DMS79 treated with DMSO at 0.1 percent for 48 hours (cell line): ENCODE measurements around the gene TOPAZ1.

Source experiments
- DNase-seq: peaks from one replicate; lab custom pipeline; 2025; lab: John Stamatoyannopoulos, UW

TOPAZ1 gene

DNA sequence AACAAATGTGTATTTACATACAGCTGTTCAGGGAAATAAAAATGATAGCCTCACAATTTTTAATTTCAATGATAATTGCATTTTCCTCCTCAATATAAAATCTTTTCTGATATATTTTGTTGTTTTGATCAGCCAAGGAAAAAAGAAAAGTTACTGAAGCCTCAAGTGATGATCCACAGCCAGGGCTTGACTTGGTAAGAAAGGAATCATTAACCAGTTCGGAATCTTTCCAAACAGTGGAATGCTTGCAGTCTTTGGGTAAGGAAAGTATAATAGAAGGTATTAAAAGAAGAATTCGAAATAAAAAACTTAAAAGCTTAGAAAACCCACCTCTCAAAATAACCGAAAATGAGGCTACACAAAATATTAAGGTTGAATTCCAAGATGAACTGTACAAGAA is 1.0 kb downstream of the TOPAZ1 start:
- DNase-seq: no peak

DNA sequence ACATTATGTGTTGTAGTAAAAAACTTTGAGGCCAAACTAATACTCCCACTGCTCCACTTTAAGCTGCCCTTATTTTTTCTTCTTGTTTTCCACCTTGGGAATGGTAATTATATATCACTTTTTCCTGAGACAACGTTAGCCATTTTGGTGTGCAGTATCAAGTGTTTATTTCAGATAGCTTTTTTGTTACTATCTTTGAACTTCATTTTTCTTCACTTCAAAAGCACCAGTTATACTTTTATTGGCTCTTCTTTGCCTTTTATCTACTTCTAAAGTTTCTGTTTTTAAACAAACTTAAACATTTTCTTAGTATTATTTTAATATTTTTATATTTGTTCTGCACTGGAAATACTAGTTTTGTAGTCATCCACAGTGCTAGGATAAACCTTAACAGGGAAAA is 6.5 kb downstream of the TOPAZ1 start:
- no peak for DNase-seq

DNA sequence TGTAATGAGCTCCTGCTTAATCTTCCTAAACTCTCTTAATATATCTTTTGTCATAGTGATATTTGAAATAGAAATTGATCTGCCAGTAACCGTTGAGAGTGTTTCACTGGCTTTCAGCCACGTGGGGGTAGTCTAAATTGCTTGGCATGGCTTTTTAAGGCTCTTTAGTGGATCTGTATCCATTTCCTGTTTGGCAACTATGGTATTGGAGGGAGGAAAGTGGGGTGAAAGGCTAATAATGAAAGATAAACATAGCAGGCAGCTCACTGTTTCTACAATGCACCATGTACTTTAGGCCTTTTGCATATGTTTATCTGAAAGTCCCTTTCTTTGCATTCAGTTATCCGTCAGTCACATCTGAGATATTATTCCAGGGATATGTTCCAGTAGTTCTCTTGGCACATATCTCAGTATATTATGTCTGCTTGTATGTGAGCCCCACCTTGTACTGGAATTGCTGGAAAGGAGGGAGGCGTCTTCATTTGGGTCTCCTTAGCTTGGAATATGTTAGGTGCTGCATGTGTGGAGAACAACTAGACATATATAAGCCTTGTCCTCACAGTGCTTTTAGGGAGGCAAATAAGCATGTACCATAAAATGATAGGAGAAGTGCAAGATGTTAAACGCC is 10.8 kb downstream of the TOPAZ1 start:
- DNase-seq: no peak

DNA sequence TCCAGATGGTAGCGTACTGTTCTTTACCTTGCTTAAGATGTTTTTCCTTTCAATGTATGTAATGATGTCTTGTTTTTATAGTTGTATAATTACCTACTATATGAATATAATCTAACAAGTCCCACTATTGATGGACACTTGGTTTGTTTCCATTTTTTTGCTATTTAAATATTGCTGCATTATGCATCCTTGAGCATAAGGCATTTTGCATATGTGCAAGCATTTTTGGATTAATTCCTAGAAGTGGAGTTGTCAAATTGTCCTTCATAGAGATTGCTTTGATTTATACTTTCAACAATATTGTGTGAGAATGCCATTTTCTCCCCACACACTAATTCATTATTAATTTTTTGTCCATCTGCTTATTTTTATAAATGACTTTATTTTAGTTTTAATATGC is 17.7 kb downstream of the TOPAZ1 start:
- no peak for DNase-seq

DNA sequence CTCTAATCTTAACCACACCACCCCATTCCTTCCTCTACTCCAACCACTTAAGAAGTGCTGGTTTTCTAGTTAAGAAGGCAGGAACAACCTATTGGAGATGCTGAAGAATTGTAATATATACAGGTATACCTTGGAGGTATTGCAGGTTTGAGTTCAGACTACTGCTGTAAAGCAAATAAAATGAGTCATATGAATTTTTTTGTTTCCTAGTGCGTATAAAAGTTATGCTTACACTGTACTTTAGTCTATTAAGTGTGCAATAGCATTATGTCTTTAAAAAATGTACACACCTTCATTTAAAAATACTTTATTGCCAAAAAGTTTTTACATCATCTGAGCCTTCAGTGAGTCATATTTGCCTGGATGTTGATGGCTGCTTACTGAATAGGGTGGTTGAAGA is 22.5 kb downstream of the TOPAZ1 start:
- no peak for DNase-seq

DNA sequence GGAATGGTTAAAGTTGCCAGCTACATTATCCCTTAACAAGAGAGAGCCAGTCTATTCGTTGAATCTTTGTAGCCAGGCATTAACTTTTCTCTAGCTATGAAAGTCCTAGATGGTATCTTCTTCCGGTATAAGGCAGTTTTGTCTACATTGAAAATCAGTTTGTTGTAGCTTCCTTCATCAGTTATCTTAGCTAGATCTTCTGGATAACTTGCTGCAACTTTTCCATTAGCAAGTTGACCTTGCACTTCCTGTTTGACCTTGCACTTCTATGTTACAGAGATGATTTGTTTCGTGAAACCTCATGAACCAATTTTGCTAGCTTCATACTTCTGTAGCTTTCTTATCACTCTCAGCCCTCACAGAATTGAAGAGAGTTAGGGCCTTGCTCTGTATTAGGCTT is 24.1 kb downstream of the TOPAZ1 start:
- DNase-seq: no peak

DNA sequence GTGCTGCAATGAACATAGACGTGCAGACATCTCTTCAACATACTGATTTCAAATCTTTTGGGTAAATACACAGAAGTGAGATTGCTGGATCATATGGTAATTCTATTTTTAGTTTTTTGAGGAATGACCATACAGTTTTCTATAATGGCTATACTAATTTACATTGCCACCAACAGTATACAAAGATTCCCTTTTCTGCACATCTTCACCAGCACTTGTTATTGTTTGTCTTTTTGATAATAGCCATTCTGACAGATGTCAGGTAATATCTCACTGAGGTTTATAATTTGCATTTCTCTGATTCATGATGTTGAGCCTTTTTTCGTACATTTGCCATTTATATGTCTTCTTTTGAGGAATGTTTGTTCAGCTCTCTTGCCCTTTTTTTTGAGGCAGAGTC is 30.5 kb downstream of the TOPAZ1 start:
- DNase-seq: no peak

DNA sequence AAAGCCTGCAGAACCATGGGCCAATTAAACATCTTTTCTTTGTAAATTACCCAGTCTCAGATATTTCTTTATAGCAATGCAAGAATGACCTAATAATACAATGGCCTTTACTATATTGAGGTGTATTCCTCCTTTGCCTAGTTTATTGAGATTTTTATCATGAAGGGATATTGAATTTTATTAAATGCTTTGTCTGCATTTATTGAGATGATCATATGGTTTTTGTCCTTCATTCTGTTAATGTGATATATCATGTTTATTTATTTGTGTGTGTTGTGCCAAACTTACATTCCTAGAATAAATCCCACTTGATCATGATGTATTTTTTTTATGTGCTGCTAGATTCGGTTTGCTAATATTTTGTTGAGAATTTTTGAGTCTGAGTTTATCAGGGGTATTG is 36.2 kb downstream of the TOPAZ1 start:
- DNase-seq: no peak

DNA sequence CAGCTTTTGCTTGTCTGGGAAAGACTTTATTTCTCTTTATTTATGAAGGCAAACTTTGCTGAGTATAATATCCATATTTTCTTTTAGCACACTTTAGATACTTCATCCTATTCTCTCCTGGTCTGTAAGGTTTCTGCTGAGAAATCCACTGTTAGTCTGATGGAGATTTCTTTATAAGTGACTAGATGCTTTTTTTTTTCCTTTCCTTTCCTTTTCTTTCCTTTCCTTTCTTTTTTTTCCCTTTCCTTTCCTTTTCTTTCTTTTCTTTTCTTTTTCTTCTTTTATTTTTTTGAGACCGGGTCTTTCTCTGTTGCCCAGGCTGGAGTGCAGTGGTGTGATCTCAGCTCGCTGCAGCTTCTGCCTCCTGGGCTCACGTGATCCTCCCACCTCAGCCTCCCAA is 38.4 kb downstream of the TOPAZ1 start:
- DNase-seq: no peak

DNA sequence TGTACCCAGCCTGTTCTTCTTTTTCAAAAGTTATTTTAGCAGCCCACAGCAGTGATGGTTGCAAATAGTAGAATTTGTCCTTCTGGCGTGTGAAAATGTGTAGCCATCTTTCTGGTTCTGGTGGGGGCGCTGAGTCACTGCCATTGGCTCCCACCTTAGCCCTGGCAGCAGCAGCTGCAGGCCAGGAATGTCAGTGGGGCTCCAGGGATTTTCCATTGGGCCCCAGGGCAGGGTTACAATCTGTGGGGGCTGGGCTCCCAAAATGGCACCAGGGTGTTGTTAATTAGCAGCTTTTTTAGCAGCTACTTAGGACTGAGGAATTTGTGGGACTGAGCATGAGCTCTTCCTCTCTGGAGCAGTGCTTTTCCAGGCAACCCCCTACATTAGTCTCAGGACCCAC is 38.9 kb downstream of the TOPAZ1 start:
- no peak for DNase-seq

DNA sequence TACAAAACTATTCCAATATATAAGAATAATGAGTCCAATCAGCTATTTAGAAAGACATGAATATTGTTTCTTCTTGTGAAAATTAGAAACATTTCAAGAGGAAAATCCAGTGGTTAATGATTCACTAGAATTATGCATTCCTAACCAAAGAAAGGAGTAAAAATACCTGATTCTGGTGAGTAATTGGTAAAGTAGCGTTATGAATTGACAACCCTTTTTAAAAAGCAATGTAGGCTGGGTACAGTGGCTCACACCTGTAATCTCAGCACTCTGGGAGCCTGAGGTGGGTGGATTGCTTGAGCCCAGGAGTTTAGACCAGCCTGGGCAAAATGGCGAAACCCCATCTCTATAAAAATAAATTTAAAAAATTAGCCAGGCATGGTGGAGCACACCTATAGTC is 43.3 kb downstream of the TOPAZ1 start:
- no peak for DNase-seq

DNA sequence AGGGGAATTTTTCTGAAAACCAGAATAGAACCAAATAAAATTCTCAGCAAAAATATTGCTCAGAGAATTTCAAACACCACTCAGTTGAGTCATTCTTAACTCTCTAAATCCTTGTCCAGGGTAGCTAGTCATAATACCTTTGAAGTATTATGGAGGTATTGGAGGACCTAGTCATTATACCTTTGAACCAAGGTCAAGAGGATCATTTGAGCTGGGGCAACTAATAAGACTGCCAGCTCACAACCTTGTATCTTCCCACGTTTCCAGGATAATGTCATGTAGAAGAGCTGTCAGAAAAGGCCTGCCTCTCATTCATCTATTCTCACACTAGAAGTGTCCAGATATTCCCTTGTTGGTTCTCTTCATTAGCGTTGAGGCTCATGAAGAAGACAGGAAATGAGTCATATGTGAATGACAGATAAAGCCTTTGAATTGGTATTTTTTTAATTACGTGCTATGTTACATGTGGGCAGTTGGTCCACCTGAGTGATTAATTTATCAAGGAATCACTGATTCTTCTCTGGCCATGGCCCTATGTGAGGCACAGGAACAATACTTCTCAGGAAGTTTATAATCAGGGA is 48.3 kb downstream of the TOPAZ1 start:
- DNase-seq: no peak

DNA sequence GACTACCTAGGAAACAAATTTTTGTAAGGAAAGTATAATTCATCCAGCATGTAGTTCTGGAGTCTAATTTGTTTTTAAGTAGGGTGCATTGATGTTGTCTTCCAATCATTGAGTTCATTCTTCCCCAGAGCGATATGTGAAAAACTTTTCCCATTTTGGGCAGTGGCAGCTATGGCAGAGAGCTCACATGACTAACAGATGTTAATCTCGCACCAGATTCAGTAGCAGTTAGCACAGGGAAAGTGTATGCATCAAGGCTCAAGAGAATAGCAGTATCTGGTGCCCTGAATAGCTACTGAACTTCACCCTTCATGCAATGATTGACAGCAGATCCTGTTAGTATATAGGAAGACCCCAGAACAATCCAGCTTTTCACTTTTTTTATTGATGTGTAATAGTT is 50.6 kb downstream of the TOPAZ1 start:
- no peak for DNase-seq

DNA sequence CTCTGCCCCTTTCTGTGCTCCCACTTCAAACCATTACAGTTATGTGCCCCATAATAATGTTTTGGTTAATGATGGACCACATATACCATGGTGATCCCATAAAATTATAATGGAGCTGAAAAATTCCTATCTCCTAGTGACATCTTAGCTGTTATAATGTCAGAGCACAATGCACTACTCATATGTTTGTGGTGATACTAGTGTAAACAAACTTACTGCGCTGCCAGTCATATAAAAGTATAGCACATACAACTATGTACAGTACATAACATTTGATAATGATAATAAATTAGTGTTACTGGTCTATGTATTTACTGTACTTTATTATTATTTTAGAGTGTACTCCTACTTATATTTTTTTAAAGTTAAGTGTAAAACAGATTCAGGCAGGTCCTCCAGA is 51.3 kb downstream of the TOPAZ1 start:
- DNase-seq: no peak

DNA sequence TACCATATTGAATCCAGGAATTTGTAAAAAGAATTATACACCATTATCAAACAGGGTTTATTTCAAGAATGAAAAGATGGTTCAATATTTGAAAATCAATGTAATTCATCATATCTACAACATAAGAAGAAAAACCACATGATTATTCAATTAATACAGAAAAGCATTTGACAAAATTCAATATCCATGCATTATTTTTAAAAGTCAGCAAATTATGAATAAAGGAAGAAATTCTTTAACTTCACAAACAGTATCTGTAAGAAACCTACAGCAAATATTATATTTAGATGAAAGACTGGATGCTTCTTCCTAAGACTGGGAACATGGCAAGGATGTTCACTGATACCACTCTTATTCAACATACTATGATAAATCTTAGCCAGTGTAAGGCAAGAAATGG is 55.6 kb downstream of the TOPAZ1 start:
- no peak for DNase-seq

DNA sequence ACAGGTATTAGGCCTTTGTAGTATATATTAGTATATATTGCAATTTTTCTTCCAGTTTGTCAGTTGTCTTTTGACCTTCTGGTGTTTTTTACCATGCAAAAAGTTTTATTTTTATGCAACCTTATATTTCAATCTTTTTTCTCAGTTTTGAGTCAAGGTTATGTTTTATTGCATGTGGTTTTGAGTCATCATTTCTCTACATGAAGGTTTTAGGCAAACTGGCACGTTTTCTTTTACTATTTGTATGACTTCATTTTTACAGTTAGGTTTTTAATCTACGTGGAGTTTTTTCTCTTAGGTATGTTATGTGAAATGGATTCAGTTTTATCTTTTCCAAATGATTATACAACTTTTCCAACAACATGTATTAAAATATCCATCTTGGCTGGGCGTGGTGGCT is 60.1 kb downstream of the TOPAZ1 start:
- no peak for DNase-seq

DNA sequence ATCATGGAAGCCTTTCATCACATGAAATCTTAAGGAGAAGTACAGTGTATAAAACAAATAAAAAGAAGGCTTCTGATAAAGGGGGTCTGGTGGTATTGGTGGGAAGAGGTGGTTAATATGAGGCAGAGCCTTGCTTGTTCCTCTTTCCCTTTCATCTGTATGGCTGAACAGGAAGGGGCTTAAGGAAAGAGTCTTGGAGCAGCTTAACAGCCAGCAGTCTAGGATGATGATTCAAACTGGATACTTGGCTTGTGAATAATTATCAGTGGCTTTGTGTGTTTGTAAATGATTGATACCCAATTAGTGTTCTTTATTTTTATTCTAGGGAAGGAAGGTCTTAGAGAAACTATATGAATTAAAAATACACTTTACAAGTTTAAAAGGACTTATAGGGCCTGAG is 67.8 kb downstream of the TOPAZ1 start:
- no peak for DNase-seq

DNA sequence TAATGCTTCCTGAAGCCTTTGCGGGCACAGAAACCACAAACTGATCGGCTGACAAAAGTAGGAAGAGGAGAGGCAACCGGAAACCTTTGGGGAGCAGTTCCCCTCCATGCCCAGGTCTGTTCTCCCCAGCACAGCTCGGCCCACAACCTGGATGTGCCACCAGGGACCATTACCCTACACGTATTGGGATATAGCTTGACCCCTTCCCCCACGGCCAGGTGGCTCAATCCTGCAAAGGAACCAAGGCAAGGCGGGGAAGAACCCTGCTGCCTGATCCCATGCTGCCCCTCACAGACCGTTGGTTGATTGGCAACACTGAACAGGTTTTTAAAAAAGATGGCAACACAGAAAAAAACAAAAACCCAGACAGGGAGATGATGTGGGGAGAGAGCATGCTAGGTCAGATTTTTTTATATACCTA is 77.2 kb downstream of the TOPAZ1 start:
- DNase-seq: no peak

DNA sequence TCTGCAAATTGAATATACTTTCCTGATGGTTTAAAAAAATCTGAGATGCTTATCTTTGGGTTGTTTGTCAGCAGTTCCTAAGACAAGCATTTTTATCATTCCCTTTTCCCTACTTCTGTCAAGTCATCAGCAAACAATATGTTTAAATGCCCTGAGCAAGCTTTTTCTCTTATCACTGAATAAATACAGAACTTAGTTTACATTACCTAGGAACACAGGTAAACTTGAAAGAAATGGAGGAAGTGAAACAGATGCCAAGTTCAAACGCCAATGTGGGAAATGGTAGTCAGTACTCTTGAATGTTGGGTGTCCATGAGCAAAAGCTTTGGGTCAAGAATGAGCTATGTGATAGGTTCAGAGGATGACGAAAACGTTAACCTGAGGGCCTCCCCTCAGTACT is 79.6 kb downstream of the TOPAZ1 start:
- no peak for DNase-seq

DNA sequence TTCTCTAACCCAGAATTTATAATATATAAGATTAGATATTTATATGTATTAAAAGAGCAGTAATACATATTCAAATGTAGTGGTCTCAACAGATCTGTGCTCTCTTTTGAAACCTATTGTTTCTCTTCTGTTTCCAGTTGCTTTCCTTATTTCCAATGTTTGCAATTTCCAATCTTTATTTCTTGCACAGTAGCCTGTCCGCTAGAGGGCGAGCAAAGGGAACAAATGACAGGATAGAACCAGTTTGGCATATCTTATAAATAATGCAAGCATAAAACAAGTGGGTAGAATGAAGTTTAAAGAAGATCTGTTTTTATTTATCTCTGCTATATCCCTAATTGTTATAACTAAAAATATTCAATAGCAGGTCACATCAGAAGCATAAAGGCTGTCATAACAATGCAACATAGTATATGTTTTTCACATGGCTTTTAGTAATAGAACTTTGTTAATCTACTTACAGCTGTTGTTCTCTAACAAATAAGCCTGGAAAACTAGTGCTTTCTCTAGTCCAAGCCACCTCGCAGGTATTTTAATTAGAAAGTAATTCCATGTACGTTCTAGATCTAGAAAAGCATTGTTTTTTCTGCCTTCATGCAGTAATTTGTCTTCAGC is 81.8 kb downstream of the TOPAZ1 start:
- peak; percentile 27 for DNase-seq

DNA sequence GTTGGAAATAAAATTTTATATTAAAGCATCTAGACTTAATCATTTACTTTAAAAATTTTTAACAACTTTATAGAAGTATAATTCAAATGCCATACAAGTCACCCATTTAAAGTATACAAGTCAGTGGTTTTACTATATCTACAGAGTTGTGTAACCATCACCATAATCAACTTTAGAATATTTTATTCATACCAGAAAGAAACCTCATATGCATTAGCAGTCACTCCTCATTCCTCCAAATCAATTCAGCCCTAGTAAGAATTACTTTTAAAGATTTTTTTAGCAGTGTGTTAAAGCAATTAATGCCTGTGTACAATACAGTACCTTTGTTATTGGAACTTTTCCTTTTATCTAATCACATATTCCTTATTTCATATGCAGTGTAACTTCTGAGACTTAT is 82.9 kb downstream of the TOPAZ1 start:
- no peak for DNase-seq

DNA sequence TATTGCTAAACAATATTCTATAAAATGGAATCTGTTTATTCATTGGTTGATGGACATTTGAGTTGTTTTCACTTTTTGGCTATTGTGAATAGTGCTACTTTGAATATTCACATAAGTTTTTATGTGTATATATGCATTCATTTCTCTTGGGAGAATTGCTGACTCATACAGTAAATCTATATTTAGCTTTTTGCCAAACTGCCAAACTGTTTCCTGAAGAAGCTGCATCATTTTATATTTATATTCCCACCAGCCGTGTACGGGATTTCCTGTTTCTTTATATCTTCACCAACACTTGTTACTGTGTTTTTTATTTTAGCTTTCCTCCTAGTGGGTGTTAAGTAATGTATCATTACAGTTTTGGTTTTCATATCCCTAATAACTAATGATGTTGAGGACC is 84.3 kb downstream of the TOPAZ1 start:
- no peak for DNase-seq

DNA sequence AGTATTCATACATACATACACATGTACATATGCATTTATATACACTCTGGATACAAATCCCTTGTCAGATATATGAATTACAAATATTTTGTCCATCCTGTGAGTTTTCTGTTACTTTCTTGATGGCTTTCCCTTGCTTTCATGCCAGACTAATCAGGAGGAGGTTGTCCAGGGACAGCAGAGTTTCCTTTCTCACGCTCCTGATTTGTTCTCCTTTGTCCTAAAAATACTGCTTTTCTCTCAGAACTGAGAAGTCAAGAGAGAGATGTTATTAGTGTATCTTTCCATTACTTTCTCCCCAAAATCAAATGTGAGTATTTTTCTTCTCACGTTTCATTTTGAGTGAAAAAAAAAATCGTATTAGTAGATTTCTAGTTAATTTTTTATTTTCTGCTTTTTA is 84.8 kb downstream of the TOPAZ1 start:
- no peak for DNase-seq

DNA sequence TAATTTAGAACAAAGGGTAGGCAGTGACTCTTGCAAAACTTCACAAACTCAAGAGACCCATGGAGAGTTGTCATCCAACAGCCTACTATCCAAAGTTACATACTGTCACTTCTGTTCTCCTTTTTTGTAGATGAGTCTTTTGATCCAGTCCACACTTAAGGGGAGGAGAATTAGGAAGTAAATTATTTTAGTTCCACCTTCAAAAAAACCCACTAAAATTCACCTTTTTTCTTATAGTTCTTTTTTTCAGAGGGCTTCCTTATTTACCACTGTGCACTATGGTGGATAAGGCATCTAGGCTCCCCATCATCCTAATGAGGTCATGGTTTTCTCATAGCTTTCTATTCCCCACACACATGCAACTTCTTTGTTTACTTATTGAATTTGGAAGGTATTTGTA is 88.3 kb downstream of the TOPAZ1 start:
- DNase-seq: no peak
